Measurements from ENCODE around the gene HOXC9.

- no peak for TF ChIP-seq CTCF (IDR thresholded peaks at IDR 0.05)
- no peak for TF ChIP-seq POLR2A (IDR thresholded peaks at IDR 0.05)
- TF ChIP-seq POLR2AphosphoS5 (IDR thresholded peaks at IDR 0.05) = no peak
Observed at GRCh38 chr12:53996240-53997203, 3.4 kb upstream of the HOXC9 start.

Data from breast epithelium (tissue), 3 donors.